Right renal pelvis (tissue), 4 donors: Measurements from ENCODE around the gene PGS1. TPM values are rescaled to one million over a fixed set of nuclear protein-coding genes. Genes with fewer than 3 reads are reported as not detected.

Experiments
- DNase-seq, 4 donors: peaks; one replicate each; pipeline ENCODE4 v3.0.0-alpha.2; 2013; ENCODE audit warnings: low read depth in 4 of 4, low spot score in 3 of 4, missing footprints in 1 of 4
- polyA plus RNA-seq, 4 donors: library from polyadenylated mRNA; unstranded; fragments of 120-200 nt; gene quantifications; one replicate each; pipeline ENCODE4 v1.2.1, GENCODE V29; 2013; ENCODE audit not compliant: insufficient read length in 4 of 4

PGS1 gene
- polyA plus RNA-seq, 4 donors, result 40.3 to 48.4 (median 45.9) TPM

- no peak for DNase-seq
Measured at GRCh38 chr17:78423961-78424675, 45.7 kb downstream of the PGS1 start.

DNA sequence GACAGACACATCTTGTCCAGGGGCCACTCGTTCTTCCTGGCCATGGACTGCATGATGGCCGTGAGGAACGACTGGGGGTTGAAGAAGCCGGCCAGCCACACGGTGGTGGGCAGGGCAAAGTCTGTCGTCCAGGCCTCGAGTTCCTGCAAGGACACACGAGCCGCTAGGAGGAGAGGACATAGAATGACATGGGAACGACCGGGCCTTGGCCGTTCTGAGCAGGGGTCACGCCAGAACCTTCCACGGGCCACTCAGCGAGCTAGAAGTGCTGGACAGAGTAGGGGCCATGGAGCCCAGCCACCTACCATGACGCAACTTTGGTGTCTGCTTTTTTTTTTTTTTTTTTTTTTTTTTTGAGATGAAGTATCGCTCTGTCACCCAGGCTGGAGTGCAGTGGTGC, 47.0 kb downstream of the PGS1 start:
- no peak for DNase-seq

GRCh38 chr17:78426293-78426879, 47.9 kb downstream of the PGS1 start:
- no peak for DNase-seq

DNA sequence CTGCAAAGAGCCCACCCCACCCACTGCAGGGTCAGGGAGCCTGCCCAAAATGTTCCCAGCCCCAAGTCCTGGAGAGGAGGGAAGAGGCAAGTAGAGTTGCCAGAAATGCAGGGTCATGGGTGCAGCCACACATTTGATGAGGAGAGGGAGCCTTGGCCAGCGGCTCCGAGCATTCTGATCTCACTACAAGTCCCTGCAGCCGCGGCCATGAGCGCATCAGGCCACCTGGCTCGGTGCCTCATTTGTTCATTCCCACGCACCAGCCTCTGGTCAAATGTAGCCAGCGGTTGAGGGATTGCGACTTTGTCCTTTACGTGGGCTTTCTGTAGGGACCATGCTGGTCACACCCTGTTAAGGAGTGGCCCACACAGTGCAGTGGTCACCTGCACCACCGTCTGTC, 48.7 kb downstream of the PGS1 start:
- no peak for DNase-seq

DNA sequence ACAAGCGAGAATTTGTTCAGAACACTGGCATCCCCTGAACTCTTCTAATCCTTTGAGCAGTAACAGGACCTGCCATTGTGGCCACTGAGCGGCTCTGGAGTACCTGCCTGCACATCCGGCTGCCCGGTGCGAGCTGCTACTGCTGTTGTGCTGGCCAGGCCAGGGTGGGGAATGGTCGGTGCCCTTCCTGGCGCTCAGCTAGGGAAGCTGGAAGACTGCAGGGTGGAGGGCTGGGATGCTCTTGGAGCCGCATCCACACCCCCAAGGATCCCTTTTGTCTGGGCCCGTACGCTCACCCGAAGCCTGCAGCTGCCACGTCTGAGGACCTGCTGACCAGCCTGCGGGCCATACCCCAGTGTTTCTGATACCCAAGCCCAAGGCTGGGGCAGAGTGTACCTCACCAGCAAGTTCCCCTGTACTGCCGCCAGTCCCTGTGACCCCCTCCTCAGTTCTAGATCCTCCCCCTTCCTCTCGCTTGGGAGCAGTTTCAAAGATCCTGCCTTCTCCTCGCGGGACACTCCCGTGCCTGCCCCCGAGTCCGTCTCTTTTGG, 49.7 kb downstream of the PGS1 start:
- DNase-seq, result no peak

- DNase-seq, result no peak
Measured at GRCh38 chr17:78428836-78429617, 50.6 kb downstream of the PGS1 start.

DNA sequence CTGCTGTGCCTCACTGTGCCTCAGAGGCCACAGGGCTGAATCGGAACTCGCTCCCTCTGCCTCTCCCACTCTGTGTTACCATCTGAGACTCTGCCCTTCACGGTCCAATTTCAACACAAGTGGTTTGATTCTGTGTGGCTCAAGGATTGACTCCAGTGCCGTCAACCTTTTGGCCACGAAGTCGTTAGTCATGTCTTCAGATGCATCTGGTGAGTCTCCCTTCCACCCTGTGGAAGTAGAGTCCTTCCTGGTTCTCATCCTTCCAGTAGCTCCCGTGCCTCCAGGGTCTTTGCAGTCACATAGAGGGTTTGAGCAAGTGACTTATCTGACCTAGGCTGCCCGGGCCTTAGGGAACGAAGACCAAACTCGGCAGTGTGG, 51.2 kb downstream of the PGS1 start:
- no peak for DNase-seq

DNA sequence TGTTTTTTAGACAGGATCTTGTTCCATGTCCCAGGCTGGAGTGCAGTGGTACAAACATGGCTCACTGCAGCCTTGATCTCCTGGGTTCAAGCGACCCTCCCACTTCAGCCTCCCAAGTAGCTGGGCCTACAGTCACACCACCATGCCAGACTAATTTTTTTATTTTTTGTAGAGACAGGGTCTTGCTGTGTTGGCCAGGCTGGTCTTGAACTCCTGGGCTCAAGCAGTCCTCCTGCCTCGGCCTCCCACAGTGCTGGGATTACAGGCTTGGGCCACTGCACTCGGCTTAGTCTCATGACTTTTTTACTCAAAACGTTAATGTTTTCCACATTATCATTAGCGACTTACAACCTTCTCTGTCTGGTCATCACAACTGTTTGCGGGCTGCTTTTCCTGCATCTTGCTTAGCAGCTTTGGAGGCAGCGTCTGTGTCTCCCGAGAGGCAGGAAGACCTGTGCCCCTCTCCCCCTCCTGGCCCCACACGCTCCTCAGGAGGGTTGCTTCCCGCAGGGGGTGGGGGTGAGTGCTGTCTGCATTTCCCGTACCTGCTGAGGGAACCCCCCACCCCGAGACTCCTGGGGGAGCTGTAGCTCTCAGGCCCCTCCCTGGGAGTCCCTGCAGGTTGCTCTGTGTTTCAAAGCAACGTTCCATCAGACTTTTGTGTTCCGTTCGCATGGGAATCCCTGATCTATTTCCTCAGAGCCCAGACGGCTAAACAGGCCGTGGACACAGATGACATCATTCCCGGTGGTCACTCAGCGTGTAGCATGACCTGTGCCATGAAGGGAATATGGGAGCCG, 52.6 kb downstream of the PGS1 start:
- no peak for DNase-seq

GRCh38 chr17:78431692-78431958, 53.2 kb downstream of the PGS1 start:
- no peak for DNase-seq

DNA sequence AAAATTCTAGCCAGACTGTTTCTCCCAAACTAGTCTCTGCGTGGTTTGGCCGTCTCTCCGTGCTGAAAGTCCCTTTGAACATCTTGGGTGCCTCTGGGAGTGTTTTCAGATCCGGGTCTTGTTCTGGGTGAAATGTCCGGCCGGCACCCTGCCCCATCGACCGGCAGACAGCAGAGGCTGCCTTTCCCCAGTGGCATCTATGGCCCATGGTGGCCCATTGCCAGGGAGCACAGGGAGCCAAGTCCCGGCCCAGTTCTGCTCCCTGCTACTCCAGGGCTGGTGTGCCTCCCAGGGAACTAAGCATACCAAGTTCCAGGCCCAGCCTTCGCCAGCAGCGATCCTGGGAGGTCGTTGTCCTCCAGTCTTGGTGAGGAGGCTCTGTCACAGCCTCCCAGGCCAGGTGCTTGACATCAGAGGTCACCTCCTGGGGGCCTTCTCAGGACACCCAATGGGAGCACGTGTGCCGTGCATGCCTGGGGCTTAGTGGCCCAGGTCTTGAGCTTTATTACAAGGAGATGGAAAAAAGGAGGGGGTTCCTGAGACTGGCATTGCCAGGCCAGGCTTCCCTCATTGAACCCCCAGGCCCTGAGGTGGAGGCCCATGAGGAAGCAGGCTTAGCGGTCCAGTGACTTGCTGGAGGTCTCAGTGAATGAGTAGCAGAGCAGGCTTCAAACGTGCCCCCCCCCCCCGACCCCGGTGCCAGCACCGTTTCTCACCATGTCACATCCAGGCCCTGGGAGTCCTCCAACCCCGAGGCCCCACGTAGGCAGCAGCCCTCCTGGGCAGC, 54.0 kb downstream of the PGS1 start:
- DNase-seq, result no peak

GRCh38 chr17:78433013-78433727, 54.7 kb downstream of the PGS1 start:
- DNase-seq, result no peak

- no peak for DNase-seq
Measured at GRCh38 chr17:78433780-78434335, 55.4 kb downstream of the PGS1 start.

GRCh38 chr17:78434455-78435329, 56.2 kb downstream of the PGS1 start:
- DNase-seq, result no peak

DNA sequence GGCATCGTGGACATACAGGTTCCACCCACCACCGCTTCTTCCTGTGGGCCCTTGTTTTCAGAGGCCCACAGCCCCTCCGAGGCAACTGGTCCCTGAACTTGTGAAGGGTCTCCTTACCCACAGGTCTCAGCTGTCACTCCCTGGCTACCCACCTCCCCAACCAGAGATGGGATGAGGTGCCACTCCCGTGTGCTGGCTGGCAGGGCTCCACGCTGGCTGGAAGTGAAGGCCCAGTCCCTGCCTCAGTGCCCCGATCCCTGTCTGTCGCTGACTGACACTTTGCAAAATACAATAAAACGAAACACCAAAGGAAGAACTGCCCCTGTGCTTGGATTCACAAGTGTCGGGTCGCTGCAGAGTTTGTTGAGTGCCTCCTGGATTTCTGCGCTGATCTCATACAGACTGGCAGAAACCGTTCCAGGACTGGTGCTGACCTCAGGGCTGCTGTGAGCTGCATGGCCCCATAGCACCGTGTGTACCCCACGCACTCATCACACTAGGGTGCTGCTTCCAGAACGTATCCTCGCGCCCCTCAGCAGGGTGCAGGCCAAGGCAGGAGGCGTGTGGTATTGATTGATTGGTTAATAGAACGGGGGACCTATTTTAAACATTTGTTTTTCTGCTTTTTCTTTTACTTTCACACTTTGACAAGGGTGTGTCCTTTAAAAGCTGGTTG, 57.0 kb downstream of the PGS1 start:
- DNase-seq, result no peak

- no peak for DNase-seq
Measured at GRCh38 chr17:78437508-78438169, 59.2 kb downstream of the PGS1 start.

GRCh38 chr17:78438271-78438691, 59.8 kb downstream of the PGS1 start:
- no peak for DNase-seq

DNA sequence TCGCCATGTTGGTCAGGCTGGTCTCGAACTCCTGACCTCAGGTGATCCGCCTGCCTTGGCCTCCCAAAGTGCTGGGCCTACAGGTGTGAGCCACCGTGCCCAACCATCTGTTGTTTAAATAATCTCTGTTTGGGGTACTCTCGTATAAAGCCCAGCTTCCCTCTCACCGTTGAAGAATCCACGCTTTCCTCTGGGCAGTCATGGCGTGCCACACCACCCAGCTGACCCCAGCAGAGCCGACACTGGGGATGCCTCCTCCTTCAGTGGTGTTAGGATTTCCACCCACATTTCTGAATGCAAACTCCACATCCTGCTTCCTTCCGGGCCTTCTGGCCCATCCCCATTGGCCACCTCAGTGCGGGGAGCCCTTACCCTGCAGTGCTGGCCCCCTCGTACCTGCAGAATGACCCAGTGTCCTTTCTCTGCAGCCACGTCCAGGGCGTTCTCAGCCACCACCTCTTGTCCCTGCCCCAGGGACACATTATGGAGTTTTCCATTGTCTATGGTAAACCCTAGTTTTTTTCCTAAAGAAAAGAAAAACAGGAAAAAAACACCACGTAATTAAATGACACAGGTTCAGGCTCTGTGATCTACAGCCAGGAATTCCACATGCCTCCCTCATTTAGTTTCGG, 60.4 kb downstream of the PGS1 start:
- DNase-seq, result no peak
